Ectodermal cell (in vitro differentiated cells): ENCODE results near the gene SNRPB2.

Experiments used
- H3K27ac ChIP-seq: 2 replicates; pipeline ENCODE4 v1.7.0; 2013; ENCODE audit warnings: mild to moderate bottlenecking, low read depth, low read length; ENCODE audit not compliant: insufficient read depth, poor library complexity, severe bottlenecking
- H3K27me3 ChIP-seq: 2 replicates; pipeline ENCODE4 v1.7.0; 2013; ENCODE audit warnings: mild to moderate bottlenecking, low read length; ENCODE audit not compliant: insufficient read depth, control insufficient read depth, poor library complexity, severe bottlenecking
- H3K36me3 ChIP-seq: one replicate; pipeline ENCODE4 v1.7.0; 2013; ENCODE audit warnings: low read length; ENCODE audit not compliant: control insufficient read depth, insufficient read depth
- H3K4me1 ChIP-seq: one replicate; pipeline ENCODE4 v1.7.0; 2013; ENCODE audit warnings: low read length; ENCODE audit not compliant: control insufficient read depth, insufficient read depth
- H3K4me3 ChIP-seq: 2 replicates; pipeline ENCODE4 v1.7.0; 2013; ENCODE audit warnings: low read depth, low read length, control low read depth; ENCODE audit not compliant: insufficient read depth
- H3K9me3 ChIP-seq: 2 replicates; pipeline ENCODE4 v1.7.0; 2013; ENCODE audit warnings: mild to moderate bottlenecking, low read length, moderate library complexity; ENCODE audit not compliant: control insufficient read depth
- WGBS, 2 experiments: methylation state at CpG; one replicate each; pipeline ENCODE4 v1.1.7; 2013; ENCODE audit warnings: missing lambda C conversion rate in 2 of 2; 5-methylcytosine and 5-hydroxymethylcytosine counted together

SNRPB2 gene

DNA sequence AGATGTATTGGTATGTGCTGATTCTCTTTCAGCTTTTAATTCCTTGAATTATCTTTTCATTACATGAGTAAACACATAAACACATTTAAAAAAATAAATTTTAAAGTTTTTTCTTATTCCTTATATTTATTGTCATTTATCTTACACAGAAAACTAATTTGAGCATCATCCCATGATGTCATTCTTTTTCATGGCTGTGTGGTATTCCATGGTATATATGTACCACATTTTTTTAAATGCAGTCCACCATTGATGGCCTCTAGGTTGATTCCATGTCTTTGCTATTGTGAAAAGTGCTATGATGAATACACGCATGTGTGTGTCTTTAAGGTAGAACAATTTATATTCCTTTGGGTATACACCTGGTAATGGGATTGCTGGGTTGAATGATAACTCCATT, 51.7 kb downstream of the SNRPB2 start:
- no peaks in the 10 kb centered on the region for H3K36me3 ChIP-seq
- no peaks in the 10 kb centered on the region for H3K9me3 ChIP-seq
- no peaks in the 10 kb centered on the region for H3K27me3 ChIP-seq
- no peak overlapping the region for H3K27ac ChIP-seq
- H3K4me3 ChIP-seq: no peak overlapping the region
- no peaks in the 10 kb centered on the region for H3K4me1 ChIP-seq
- 90 to 93% methylated on average over 1 of the region's 1 CpG for WGBS, 2 experiments

DNA sequence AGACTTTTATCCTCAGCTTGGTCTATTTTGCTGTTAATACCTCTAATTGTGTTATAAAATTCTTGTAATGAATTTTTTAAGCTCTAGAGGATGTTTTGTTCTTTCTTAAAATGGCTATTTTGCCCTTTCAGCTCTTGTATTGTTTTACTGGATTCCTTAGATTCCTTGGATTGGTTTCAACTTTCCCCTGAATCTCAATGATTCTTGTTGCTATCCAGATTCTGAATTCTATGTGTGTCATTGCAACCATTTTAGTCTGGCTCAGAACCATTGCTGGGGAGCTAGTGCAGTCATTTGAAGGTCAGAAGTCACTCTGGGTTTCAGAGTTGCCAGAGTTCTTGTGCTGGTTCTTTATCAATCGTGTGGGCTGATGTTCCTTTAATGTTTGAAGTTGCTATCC, 55.4 kb downstream of the SNRPB2 start:
- Histone ChIP-seq H3K27ac (peak overlapping the region; percentile 17), H3K4me3 (no peak overlapping the region), H3K9me3 (no peaks in the 10 kb centered on the region), H3K4me1 (no peaks in the 10 kb centered on the region), H3K27me3 (no peaks in the 10 kb centered on the region), H3K36me3 (no peaks in the 10 kb centered on the region)
- 94 to 95% methylated on average over 1 of the region's 1 CpG for WGBS, 2 experiments
